DLD1 (cell line): ENCODE data around the gene NPC1.

ENCODE experiments used
- in situ Hi-C: cut with HindIII; loops from 2 replicates; pipeline ENCODE4 v1.10.0; 2017; ENCODE audit warnings: low sequenced_read_pairs

The NPC1 gene

DNA sequence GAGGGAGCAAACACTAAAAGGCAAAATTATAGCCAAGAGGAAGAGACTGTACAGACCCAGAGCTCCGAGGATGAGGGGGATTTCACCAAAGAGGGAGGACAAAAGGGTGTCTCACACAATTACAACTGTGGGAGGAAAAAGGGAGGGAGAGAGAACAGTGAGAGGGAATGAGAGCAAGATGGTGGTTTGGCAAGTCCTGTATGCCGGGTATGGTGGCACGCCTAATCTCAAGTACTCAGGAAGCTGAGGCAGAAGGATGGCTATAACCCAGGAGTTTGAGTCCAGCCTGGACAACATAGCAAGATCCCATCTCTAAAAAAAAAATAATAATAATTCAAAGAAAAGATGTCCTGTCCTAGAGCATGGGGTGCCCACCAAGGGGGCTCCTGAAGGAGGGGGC, 34.3 kb downstream of the NPC1 start:
- in situ Hi-C loops: no loop called here

DNA sequence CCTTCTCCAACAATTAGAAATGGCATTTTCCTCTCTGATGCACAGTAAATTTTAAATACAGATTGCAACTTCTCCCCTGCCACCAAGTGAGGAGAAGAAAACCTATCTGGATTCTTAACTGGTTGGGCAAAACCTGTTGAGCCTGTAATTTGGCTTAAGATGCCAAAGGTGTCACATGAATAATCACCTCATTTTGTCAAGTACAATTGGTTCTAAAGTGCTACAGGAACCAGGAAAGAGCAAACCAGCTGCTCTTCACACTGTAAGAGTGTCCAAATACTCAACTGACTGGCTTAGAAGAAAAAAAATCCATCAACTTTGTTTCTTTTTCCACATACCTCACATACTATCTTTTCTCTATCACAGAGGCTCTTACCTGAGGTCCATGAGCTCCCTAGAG, 35.4 kb downstream of the NPC1 start:
- in situ Hi-C loops: no loop called here

DNA sequence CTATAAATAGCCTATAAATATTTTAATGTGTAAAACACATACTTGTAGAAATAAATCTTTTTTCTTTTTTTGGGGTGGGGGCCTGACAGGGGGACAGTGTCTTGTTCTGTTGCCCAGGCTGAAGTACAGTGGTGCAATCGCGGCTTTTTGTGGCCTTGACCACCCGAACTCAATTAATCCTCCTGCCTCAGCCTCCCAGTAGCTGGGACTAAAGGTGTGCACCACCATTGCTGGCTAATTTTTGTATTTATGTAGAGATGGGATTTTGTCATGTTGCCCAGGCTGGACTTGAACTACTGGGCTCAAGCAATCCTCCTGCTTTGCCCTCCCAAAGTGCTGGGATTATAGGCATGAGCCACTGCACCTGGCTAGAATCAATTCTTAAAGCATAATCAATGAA, 37.6 kb downstream of the NPC1 start:
- in situ Hi-C loops: no loop called here

DNA sequence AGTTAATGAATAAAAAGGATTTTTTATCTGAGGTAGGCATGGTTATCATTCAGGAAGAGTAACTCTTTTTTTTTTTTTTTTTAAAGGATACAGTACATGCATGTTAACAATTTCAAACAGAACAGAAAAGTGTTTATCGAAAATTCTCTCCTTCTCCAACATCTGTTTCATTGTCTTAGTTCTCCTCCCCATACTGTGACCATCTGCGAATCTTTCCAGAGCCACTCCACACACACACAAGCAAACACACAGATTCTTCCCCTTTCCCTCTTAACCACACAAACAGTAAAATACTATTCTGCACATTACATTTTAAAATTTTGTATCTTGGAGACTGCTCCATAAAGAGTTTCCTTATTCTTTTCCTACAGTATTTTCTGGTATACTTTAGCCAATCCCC, 38.0 kb downstream of the NPC1 start:
- in situ Hi-C loops: no loop called here

DNA sequence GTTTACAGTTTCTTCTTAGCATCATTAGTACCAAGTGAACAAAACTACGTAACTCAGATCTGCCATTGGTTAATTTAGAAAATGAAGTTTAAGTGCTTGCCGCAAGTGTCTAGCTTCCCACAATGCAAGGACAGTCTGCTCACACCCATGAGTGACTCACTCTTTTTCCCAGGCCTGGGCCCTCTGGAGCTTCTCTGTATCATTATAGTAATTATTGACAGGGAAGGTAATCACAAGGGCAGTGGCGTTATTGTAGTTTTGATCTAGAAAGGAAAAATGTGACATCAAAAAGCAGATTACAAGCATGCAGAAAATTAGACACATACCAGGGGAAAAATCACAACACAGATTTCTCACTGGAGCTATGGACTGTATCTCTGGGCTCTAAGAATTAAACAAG, 38.5 kb downstream of the NPC1 start:
- in situ Hi-C loops: no loop called here

DNA sequence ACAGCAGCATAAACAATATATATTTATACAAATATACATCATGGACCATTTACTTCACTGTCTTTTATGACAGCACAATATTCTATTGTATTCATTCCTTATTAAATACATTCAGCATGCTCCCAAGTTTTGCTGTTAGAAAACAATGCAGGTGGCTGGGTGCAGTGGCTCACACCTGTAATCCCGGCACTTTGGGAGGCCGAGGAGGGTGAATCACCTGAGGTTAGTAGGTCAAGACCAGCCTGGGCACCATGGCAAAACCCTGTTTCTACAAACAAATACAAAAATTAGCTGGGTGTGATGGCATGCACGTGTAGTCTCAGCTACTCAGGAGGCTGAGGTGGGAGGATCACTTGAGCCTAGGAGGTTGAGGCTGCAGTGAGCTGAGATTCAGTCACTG, 39.0 kb downstream of the NPC1 start:
- in situ Hi-C loops: no loop called here

DNA sequence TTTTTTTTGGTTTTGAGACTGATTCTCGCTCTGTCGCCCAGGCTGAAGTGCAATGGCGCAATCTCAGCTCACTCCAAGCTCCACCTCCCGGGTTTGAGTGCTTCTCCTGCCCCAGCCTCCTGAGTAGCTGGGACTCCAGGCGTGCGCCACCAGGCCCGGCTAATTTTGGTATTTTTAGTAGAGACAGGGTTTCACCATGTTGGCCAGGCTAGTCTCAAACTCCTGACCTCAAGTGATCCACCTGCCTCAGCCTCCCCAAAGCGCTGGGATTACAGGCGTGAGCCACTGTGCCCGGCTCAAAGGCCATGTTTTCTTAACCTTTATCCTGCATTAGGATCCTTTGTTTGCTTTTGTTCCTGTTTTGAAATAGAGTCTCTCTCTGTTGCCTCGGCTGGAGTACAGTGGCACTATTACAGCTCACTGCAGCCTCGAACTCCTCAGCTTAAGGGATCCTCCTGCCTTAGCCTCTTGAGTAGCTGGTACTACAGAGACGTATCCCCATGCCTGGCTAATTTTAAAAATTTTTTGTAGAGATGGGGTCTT, 41.0 kb downstream of the NPC1 start:
- in situ Hi-C loops: no loop called here

DNA sequence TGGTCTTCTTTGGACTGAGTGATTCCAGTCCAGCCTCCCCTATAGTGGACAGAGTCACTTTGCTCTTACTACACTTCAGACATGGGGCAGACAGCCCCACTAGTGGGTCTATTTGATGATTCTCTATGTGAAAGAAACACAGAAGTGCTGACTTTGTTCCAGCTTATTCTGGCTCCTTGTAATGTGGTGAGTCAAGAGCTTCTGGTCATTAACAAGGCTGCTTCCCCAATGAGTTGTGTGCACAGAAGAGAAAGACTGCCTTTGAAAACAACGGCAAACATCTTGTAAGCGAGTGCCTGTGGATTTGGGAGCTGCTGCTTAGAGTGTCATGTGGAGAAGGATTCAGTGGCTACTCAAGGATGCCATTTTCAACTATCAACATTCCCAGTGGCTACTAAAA, 43.8 kb downstream of the NPC1 start:
- in situ Hi-C loops: no loop called here

DNA sequence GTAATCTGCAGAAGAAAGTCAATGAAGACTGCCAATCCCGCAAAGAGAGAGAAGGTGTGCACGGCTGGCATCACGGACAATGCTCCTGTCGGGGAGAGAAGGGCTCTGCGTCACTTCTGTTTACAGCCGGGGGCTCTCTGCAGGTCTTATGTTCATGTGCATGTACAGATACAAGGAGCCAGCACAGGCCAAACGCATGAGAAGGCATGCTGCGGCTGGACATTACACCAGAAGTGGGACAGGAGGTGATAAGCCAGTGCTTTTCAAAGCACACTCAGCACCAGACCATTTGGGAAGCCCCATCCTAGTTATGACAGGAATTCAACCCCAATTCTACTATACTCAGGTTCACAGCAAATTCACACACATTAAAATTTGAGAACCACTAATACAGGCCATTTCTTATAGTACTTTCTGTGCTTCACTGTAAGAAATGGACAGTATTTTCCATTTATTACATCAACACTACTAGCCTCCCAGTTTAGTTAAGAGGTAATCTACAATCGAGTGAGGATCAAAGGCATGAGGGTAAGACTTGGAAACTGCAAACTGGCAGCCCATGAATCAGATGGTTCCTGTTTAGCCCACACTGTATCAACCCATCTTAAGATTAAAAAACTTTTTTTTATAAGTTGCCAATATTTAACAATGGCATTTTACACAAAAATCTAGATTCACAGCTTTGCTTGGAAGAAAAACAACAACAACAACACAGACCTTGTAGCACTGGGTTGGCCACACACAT, 44.8 kb downstream of the NPC1 start:
- in situ Hi-C loops: no loop called here

DNA sequence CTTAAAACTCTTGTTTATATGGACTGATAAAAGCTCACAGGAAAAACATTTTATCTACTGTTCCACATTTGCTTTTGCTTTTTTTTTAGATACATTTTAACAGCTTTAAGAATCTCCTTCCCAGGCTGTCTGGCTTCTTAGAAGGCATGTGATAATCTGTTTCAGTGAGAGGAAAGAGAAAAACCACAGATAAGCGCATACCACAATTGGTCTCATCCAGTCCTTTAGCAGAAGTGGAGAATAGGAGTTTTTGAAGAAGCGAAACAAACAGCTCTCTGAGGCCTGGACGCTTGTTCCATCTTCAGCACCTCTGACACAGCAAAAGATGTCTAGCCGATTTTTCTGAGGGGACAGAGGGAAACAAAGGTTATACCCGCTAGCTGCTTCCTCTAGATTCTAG, 45.4 kb downstream of the NPC1 start:
- in situ Hi-C loops: no loop called here

DNA sequence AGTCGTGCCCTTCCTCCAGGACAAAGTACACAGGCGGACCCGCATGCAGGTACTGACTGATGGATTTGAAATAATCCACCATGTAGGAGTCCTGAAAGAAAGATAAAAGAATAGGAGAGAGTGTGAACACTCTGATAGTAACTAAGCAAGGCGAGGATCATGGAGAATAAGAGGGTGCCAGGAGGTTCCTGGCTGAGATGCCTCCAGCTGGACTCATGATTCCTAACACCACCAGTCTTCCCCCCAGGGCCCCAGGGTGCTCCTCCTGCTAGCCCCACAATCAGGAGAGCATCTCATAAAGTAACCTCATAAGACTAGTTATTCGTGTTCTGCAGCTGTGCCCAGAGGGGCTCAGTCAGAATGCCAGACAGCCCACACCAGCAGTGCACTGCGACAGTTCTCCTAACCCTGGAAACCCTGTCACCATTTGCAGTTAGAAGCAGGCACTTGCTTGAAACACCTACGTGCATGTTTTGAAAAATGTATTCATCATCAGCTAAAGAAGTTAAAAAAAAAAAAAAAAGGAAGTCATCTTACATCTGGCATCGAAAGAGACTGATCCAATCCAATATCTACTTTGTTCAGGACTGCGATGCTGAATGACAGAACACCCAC, 46.3 kb downstream of the NPC1 start:
- in situ Hi-C loops: no loop called here

DNA sequence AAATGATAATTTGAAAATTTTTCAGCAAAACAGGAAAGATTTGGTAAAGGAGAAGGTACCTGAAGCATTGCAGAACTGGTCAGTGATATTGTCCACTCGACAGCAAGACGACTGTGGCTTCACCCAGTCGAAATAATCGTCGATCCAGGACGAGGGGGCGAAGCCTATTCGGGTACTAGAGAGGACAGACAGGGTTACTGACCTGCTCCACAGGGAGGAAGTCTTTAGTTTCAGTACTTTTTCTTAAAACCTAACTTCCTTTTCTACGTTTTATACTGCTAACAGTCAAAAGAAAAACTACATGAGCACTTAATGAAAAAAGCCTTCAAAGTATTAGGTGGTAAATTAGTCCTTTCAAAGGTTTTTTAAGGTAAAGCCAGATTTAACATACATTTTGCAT, 47.0 kb downstream of the NPC1 start:
- in situ Hi-C loops: no loop called here

DNA sequence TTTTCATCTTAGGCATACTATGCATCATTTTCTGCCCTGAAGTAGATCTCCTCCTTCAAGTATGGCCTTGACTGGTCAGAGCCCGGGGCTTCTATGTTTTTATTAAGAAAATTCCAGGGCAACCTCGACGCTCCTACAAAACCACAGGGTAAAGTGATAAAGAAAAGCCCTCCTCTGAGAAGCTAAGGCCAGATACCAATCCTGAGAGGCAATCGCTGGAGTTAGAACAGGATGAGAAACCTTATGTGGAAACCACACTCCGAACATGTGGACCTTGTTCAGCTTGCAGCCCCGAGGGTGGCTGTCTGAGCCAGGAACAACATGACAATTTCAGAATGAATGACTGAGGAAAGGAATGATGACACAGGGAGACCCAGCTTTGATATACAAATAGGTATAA, 47.4 kb downstream of the NPC1 start:
- in situ Hi-C loops: no loop called here

DNA sequence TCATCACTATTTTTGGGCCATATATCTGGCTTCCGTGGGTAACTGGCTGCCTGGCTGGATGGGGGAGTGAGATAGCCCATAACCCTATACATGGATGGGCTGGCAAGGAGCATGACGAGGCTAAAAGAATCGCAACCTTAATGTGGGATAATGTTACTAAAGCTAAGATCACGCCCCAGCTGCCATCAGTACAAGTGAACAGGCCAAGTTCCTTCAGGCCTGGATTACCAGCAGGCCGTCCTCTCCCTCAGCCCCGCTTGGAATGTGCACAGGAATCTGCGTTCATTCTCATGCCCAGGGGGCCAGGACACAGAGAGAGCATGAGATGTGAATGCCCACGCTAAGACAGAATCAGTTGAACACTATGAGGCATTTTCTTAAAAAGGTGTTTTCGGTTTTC, 48.3 kb downstream of the NPC1 start:
- in situ Hi-C loops: no loop called here

DNA sequence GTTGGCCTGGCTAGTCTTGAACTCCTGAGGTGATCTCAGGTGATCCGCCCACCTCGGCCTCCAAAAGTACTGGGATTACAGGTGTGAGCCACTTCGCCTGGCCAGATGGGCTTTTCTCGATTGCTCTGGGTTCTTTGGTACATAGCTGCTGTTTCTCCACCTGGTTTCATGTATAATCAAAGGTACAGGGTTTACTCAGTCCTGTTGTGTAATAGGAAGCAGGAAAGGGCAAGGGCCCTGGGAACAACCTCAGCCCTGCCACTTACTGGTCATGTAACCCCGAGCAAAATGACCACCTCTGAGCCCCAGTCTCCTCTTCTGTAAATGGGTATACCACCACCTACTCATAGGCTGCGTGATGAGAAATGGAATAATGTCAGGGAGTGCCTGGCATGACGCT, 49.0 kb downstream of the NPC1 start:
- in situ Hi-C loops: no loop called here

DNA sequence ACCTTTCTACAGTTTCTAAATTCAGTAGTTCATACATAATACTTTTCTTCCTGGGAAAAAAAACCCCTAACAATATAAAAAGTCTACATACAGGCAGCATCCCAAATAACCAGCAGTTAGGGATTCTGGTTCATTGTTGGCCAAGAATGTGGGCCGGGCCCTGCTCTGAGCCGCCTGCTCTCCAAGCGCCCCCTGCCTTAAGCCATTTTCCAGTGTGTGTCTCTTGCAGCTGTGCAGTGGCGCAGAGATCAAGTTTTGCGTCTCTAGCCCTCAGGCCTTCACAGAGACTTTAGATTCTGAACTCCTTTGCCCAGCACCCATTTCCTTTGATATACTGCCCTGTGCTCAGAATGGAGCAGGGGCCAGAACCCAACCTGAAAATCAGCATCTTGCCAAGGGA, 50.1 kb downstream of the NPC1 start:
- in situ Hi-C loops: no loop called here

DNA sequence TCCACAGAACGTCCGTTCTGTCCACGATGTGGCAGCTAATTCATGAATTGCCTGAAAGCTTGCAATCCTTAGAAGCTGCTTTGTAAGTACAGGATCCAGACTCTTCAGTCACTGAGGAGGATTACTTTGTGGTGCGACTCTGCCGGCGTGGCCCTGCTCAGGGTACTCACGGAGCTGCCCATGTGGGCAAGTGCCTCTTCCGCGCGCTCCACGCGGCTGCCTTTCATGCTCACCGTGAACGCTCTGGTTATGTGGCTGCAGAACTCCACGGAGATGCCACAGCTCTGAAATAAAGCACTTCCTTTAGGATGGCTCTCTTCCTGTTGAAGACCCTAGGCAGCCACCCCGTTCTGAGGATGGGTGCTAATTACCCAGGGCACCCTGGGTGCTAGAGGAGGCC, 52.0 kb downstream of the NPC1 start:
- in situ Hi-C loops: no loop called here

DNA sequence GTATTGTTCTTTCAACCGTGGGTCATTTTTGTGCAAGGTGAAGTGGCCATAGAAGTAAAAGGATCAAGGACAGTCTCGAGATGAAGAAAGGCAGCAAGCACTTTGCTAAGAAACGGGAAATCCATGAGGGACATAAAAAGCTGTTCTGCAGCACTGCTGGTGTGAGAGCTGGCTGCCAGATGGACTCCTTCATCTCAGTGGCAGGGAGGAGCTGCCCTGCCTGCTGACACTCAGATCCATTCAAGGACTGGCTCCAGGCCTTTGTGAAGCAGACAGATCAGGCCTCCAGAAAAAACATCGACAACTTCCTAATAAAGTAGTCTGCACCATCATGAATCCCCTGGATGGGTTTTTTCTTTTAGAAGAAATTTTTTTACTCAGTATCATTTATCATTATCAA, 53.5 kb downstream of the NPC1 start:
- in situ Hi-C loops: no loop called here

DNA sequence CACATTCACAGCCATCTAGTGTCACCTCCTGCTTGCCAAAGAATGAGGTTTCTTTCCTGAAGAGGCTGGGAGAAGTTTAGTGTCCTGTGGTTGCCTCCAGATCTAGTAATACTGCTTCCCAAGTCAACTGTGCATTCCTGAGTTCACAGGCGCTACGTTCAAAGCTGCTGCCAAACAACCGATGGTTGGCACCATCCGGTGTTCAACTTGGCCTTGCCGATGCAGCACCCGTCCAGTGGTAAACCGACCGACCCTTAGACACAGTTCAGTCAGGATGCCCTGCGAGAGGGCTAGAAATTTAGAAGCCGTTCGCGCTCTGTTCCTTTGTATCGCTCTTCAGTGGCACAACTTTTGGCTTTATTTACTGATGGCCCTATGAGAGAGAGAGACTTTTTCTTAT, 54.4 kb downstream of the NPC1 start:
- in situ Hi-C loops: no loop called here

DNA sequence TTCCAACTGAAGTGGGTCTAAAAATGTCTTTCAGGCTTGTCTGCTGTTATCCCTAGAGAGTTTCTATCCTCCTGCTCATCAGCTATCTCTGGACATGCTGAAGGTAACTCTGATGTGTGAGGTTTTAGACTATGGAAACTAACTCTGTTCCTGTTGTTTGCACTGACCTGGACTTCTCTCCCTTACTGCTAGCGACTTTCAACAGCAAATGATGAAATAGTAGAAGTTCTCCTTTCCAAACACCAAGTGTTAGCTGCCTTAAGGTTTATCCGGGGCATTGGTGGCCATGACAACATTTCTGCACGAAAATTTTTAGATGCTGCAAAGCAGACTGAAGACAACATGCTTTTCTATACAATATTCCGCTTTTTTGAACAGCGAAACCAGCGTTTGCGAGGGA, 56.1 kb downstream of the NPC1 start:
- in situ Hi-C loops: no loop called here

DNA sequence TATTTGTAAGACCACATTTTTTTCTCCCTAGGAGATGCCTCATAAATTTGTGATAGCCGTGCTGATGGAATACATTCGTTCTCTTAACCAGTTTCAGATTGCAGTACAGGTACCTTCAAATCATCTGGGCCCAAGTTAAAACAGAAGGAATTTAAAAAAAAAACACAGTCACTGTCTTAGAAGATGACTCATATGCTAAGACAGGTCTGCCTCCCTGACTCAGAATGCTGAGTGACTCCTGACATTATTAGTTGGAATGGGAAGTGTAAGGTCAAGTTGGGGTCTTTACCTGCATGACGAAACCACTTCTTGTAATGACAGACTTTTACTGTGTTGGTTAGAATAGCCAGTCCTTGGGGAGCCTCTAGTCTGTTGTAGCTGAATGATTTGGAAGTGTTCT, 56.7 kb downstream of the NPC1 start:
- in situ Hi-C loops: no loop called here

DNA sequence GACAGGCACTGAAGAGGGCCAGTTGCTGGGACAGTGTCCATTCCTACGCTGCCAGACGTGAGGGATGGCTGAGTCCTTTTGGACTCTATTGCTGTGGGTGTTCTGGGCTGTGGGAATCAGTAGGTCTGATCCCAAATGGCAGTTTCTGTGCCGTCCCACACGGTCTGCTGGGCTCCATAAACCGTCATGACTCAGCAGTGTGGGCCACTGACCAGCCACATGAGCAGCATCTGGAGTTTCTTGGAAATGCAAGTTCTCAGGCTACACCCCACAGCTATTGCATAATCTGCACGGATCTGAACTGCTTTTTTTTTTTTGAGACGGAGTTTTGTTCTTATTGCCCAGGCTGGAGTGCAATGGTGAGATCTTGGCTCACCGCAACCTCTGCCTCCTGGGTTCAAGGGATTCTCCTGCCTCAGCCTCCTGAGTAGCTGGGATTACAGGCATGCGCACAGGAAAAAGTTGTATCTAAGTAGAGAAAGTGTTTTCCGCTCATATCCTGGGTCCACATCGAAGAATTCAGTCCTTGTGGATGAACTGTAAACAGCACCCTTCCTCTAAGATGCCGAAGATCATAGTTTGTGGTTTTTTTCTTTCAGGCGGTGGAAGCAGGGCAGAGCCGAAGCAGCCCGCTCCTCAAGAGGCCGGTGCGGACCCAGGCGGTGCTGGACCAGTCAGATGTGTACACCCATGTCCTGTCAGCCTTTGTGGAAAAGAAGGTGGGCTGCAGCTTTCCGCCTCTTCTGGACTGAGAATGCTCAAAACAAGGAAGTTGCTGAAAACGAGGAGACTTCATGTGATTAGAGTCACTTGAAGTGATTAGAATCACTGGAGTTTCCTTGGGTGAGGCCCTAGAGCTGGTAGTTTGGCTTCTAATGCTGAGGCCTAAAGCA, 57.5 kb downstream of the NPC1 start:
- in situ Hi-C loops: no loop called here
